Fibroblast of lung (primary cell): Measurements from ENCODE around the gene FABP6. TPM values are rescaled to one million over a fixed set of nuclear protein-coding genes. Genes with fewer than 3 reads are reported as not detected.

ENCODE experiments used
- DNase-seq, 2 donors: peaks; one replicate each; pipeline versions ENCODE4 v3.0.0 to v3.0.0-alpha.2; 2010; ENCODE audit warnings: low read depth in 2 of 2
- H2AFZ ChIP-seq: 2 replicates; pipeline ENCODE4 v1.5.1; 2012; ENCODE audit warnings: low read length, control low read depth, inconsistent platforms
- H3K27ac ChIP-seq: 2 replicates; pipeline ENCODE4 v1.5.1; 2011; ENCODE audit warnings: low read length, control low read depth; ENCODE audit not compliant: insufficient read depth
- H3K27me3 ChIP-seq: 2 replicates; pipeline ENCODE4 v1.5.1; 2011; ENCODE audit warnings: mild to moderate bottlenecking, low read length; ENCODE audit not compliant: control insufficient read depth, insufficient read depth
- H3K36me3 ChIP-seq: 2 replicates; pipeline ENCODE4 v1.5.1; 2011; ENCODE audit warnings: low read length; ENCODE audit not compliant: control insufficient read depth, insufficient read depth
- H3K4me1 ChIP-seq: 2 replicates; pipeline ENCODE4 v1.5.1; 2011; ENCODE audit warnings: low read length; ENCODE audit not compliant: control insufficient read depth, insufficient read depth; ENCODE audit errors: extremely low read depth
- H3K4me2 ChIP-seq: 2 replicates; pipeline ENCODE4 v1.5.1; 2011; ENCODE audit warnings: low read length, control low read depth; ENCODE audit not compliant: insufficient read depth; ENCODE audit errors: extremely low read depth
- H3K4me3 ChIP-seq, 4 experiments: fragments of 200-600 bp in 1 of 4; sonication (generic) in 1 of 4; replicated peaks in 1 of 4; 2 replicates each; pipeline ENCODE4 v1.5.1; 2011 to 2016; ENCODE audit warnings: low read length in 4 of 4, low read depth in 3 of 4, mild to moderate bottlenecking in 3 of 4, control low read depth in 2 of 4, inconsistent platforms in 1 of 4, mixed read lengths in 1 of 4; ENCODE audit not compliant: insufficient read depth in 1 of 4; ENCODE audit errors: control extremely low read depth in 1 of 4
- H3K79me2 ChIP-seq: 2 replicates; pipeline ENCODE4 v1.5.1; 2012; ENCODE audit warnings: mild to moderate bottlenecking, low read length, inconsistent platforms; ENCODE audit not compliant: control insufficient read depth, insufficient read depth
- H3K9ac ChIP-seq: 2 replicates; pipeline ENCODE4 v1.5.1; 2011; ENCODE audit warnings: mild to moderate bottlenecking, low read length, control low read depth; ENCODE audit not compliant: insufficient read depth
- H3K9me3 ChIP-seq: 2 replicates; pipeline ENCODE4 v1.5.1; 2012; ENCODE audit warnings: low read depth, low read length; ENCODE audit not compliant: control insufficient read depth, insufficient read depth
- H4K20me1 ChIP-seq: 2 replicates; pipeline ENCODE4 v1.5.1; 2011; ENCODE audit warnings: low read length; ENCODE audit not compliant: control insufficient read depth, insufficient read depth; ENCODE audit errors: extremely low read depth
- EZH2 ChIP-seq: IDR thresholded peaks from 2 replicates; pipeline ENCODE4 v1.5.1; 2012; ENCODE audit warnings: low read length, control low read depth, mild to moderate bottlenecking; ENCODE audit errors: missing control alignments
- polyA plus RNA-seq, 2 donors: library from polyadenylated mRNA; depleted of rRNA in 1 of 2; stranded (reverse) in 1 of 2; unstranded in 1 of 2; fragments of >200 nt; gene quantifications; 2 replicates each; pipeline ENCODE4 v1.2.1, GENCODE V29; 2011 to 2012; ENCODE audit warnings: missing spikeins in 1 of 2
- total RNA-seq: library from RNA; depleted of rRNA; stranded (reverse); fragments of >200 nt; gene quantifications from 2 replicates; pipeline ENCODE4 v1.2.1, GENCODE V29; 2014
- TF ChIP-seq, protein P1 (sequence below), 2 donors: IDR thresholded peaks in 1 of 2; conservative IDR thresholded peaks in 1 of 2; 1 replicate in 1 of 2; 2 replicates in 1 of 2; pipeline ENCODE4 v1.5.1; 2011 to 2012; ENCODE audit warnings: low read length in 2 of 2, control low read depth in 1 of 2, inconsistent platforms in 1 of 2, low read depth in 1 of 2, mild to moderate bottlenecking in 1 of 2

FABP6 gene
- total and polyA plus RNA-seq, 2 donors (not counting 1 experiment from before 2014, with no cell fraction given) = not detected

- Histone ChIP-seq H3K9ac (peak overlapping the region; percentile 31), H3K9me3 (no peaks in the 10 kb centered on the region), H4K20me1 (no peaks in the 10 kb centered on the region), H2AFZ (no peak overlapping the region), H3K4me1 (peaks cover 10% of the 10 kb centered on the region), H3K27ac (peak overlapping the region; percentile 59), H3K4me3 (no peak overlapping the region), H3K79me2 (no peaks in the 10 kb centered on the region), H3K36me3 (no peaks in the 10 kb centered on the region), H3K4me2 (no peak overlapping the region), H3K27me3 (no peaks in the 10 kb centered on the region)
- DNase-seq = no peak
- TF ChIP-seq EZH2 = no peak
Measured at GRCh38 chr5:160260006-160260775, 30.9 kb downstream of the FABP6 start.

DNA sequence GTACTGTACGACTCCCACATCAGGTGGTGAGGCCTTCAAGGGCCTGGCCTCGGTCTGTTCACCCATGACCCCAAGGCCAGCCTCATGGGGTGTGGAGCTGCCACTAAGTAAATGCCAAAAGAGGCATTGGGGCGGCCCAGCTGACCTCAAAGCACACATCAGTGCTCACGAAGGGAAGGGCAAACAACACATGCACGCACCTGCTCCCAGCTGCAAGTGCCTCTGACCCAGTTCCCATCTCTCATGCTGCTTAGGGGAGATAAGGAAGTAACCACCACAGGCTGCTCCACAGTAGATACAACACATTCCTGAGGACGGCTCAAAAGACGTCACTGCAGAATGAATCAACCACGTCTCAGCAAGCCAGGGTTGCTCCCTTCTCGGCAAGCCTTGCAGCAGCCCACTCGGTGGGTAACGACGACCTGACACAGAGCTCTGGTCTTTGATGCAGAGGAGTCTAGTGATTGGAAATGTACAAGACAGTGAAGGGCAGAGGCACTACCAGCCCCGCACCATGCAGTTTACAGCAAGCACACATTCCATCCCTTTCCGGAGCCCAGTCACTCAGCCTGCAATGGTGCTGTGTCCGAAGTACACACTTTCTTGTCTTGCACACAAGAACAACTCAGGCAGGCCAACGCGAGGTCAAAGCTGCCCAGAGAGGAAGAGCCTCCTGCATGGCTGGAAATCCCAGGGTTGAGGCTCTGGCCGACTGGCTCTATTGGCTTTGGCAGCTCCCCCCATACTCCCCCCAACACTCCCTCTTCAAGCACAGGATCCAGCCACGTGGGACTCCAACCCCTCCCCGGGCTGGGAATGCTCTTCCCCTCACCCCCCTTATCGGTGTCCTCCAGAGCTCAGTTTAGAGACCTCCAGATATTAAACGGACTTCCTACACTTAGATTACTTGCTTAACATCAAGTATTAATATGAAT lies 31.8 kb downstream of the FABP6 start:
- DNase-seq = peak; percentile 93 to 97

DNA sequence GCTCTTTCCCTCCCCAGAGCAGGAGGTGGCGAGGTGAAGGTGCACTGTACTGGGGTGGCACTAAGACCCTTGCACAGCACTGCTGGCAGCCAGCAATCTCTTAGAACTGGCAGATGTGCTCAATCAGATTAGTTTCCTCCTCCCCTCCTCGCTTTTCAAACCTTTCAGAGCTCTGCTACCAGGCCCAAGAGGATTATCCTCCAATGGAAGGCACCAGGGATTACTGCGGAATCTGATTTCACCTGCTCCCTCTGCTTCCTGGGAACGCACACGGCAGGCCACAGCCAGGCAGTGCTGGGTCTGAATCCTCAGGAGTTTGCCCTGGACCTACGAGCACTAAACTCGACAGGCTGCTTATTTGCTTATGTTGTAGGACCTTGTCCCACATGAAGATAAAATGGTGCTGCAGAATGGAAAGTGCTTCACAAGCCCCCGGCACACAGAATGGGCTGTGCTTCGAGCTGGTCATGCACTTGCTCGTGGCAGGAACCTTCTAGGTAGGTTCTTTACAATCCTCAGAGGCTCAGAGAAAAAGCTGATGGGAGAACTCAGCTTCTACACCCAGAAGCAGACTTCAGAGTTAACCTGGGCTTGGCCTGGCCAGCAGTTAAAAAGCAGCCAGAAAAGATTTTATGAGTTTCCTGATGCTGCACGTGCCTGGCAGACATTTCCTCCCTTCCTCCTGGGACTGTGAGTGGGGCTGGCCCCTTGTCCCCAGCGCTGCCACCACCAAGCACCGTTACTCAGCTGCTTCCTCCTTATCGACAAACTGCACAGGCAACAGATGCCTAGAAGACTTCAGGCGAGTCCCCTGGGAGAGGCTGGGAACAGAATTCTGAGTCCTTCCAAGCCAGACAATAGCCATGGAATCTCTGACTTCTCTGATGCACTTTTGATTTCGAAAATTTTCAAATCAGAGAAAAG lies 33.1 kb downstream of the FABP6 start:
- no peak overlapping the region for H3K27ac ChIP-seq
- no peaks in the 10 kb centered on the region for H4K20me1 ChIP-seq
- H3K4me1 ChIP-seq = peaks cover 10% of the 10 kb centered on the region
- no peak for TF ChIP-seq EZH2
- TF ChIP-seq, protein P1, sequence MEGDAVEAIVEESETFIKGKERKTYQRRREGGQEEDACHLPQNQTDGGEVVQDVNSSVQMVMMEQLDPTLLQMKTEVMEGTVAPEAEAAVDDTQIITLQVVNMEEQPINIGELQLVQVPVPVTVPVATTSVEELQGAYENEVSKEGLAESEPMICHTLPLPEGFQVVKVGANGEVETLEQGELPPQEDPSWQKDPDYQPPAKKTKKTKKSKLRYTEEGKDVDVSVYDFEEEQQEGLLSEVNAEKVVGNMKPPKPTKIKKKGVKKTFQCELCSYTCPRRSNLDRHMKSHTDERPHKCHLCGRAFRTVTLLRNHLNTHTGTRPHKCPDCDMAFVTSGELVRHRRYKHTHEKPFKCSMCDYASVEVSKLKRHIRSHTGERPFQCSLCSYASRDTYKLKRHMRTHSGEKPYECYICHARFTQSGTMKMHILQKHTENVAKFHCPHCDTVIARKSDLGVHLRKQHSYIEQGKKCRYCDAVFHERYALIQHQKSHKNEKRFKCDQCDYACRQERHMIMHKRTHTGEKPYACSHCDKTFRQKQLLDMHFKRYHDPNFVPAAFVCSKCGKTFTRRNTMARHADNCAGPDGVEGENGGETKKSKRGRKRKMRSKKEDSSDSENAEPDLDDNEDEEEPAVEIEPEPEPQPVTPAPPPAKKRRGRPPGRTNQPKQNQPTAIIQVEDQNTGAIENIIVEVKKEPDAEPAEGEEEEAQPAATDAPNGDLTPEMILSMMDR (conservative IDR thresholded peaks at IDR 0.05 in 1 of 2, IDR thresholded peaks at IDR 0.05 in 1 of 2; ENCODE audit: low read depth in 1 of 2, low read length in 2 of 2) = no peak
- no peaks in the 10 kb centered on the region for H3K9me3 ChIP-seq
- H3K36me3 ChIP-seq = no peaks in the 10 kb centered on the region
- H3K79me2 ChIP-seq = no peaks in the 10 kb centered on the region
- no peak overlapping the region for H3K4me2 ChIP-seq
- H3K27me3 ChIP-seq = no peaks in the 10 kb centered on the region
- no peak overlapping the region for H3K4me3 ChIP-seq
- H3K9ac ChIP-seq = no peak overlapping the region
- no peak for DNase-seq
- H2AFZ ChIP-seq = no peak overlapping the region

More for the DNA sequence above, 31.8 kb downstream of the FABP6 start:
- Histone ChIP-seq H3K9me3 (no peaks in the 10 kb centered on the region), H3K9ac (peak overlapping the region; percentile 31), H3K36me3 (no peaks in the 10 kb centered on the region), H3K4me3 (no peak overlapping the region), H4K20me1 (no peaks in the 10 kb centered on the region), H3K4me1 (peaks cover 10% of the 10 kb centered on the region), H3K27ac (peak overlapping the region; percentile 60), H3K4me2 (peak overlapping the region; percentile 44), H3K27me3 (no peaks in the 10 kb centered on the region), H3K79me2 (no peaks in the 10 kb centered on the region), H2AFZ (peak overlapping the region; percentile 49)
- TF ChIP-seq, protein P1 (conservative IDR thresholded peaks at IDR 0.05 in 1 of 2, IDR thresholded peaks at IDR 0.05 in 1 of 2; ENCODE audit: low read depth in 1 of 2, low read length in 2 of 2) = no peak
- TF ChIP-seq EZH2 = no peak
